GM12872 (cell line): ENCODE measurements around the gene LTB4R.

Experiments
- TF ChIP-seq, protein P1 (sequence below): IDR thresholded peaks from 3 replicates; pipeline ENCODE4 v1.5.1; 2011; ENCODE audit warnings: low read depth, mild to moderate bottlenecking, low read length, moderate library complexity; ENCODE audit not compliant: insufficient read depth

LTB4R gene

GRCh38 chr14:24335461-24336171 is 24.3 kb downstream of the LTB4R start:
- TF ChIP-seq, protein P1, sequence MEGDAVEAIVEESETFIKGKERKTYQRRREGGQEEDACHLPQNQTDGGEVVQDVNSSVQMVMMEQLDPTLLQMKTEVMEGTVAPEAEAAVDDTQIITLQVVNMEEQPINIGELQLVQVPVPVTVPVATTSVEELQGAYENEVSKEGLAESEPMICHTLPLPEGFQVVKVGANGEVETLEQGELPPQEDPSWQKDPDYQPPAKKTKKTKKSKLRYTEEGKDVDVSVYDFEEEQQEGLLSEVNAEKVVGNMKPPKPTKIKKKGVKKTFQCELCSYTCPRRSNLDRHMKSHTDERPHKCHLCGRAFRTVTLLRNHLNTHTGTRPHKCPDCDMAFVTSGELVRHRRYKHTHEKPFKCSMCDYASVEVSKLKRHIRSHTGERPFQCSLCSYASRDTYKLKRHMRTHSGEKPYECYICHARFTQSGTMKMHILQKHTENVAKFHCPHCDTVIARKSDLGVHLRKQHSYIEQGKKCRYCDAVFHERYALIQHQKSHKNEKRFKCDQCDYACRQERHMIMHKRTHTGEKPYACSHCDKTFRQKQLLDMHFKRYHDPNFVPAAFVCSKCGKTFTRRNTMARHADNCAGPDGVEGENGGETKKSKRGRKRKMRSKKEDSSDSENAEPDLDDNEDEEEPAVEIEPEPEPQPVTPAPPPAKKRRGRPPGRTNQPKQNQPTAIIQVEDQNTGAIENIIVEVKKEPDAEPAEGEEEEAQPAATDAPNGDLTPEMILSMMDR: no peak

GRCh38 chr14:24337144-24337823 is 26.0 kb downstream of the LTB4R start:
- TF ChIP-seq, protein P1: no peak

- TF ChIP-seq, protein P1: no peak
Observed at GRCh38 chr14:24337824-24338175, 26.5 kb downstream of the LTB4R start.

GRCh38 chr14:24338843-24339242 is 27.5 kb downstream of the LTB4R start:
- TF ChIP-seq, protein P1: no peak

DNA sequence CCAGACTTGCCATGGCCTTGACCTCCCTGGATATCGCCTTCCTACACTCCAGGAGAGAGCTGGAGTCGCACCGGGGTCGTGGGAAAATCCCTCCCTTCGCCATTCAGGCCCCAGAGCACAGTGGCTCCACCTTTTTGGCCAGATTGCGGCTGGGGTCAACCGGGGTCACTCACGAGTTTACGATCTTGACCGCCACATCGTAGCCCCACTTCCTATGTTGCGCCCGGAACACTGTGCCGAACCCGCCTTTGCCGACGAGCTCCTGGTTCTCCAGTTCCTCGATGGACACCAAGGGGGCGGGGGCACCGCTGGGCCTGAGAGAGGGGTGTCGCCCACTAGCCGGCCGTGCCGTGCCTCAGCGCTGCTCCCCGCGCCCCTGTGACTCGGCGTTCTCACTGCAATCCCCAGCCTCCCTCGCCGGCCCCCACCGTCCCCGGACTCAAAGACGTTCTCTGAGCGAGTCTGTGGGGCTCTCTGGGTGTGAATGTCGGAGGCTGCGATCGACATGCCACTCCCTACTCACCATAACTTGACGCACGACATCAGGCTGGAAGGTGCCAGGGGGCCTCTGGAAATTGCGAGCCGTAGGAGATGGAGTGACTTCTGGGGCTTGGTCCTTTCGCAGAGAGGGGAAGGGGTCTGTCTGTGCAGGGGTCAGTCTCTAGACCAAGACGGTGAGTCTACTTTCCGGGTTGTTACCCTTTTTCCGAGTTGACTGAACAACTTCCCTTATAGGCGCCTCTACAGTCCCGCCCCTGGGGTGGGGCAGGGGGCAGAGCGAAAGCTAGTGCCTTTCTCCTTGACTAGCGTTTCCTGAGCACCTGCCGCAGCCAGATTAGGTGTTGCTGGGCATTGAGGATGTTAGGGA is 28.2 kb downstream of the LTB4R start, which contains the start of gene RIPK3:
Gene RIPK3, minus strand, starts transcription at position 708 of the 868 bp plus-strand sequence. Its CDS starts 165 bp downstream, at position 543.
- TF ChIP-seq, protein P1: no peak

DNA sequence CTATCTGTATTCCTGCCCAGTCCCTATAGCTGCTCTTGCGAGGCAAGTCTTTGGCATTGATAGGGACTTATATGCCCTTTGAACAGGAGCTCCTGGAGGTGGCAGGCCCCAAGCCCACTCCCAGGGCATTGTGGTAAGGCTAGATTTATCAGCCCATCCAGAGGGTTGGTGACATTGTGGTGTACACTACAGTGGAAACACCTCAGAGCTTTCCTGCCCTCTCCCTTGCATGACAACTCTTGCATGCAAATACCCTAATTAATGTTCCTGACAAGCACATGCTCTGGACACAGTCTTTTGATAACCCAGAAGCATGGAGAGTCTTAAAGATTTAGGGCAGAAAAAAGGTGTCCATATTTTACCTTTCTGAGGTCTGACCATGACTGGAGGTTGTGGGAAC is 29.3 kb downstream of the LTB4R start:
- TF ChIP-seq, protein P1: no peak

DNA sequence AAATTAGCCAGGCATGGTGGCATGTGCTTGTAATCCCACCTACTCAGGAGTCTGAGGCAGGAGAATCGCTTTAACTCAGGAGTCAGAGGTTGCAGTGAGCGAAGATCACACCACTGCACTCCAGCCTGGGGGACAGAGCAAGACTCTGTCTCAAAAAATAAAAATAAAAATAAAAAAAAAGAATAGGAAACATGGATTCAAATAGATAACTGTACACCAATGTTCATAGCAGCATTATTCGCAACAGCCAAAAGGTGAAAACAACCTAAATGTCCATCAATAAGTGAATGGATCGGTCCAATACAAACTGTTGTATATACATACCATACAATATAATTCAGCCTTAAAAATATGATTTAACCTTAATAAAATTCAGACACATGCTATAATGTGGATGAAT is 31.6 kb downstream of the LTB4R start:
- TF ChIP-seq, protein P1: no peak
